Measurements from ENCODE around the gene DTNA.

Gene DTNA

GRCh38 chr18:34783501-34783900, 73.4 kb downstream of the DTNA start:
- no peak overlapping the region for H2AK5ac ChIP-seq (ENCODE audit: low read length, severe bottlenecking)
- H3K4me2 ChIP-seq (ENCODE audit: low read length, poor library complexity, severe bottlenecking): no peak overlapping the region
- H2AFZ ChIP-seq (ENCODE audit: low read depth, low read length): no peak overlapping the region
- no peaks in the 10 kb centered on the region for H3K9me3 ChIP-seq (ENCODE audit: control insufficient read depth, low read length)
- 65% methylated on average over 2 of the region's 3 CpGs for WGBS
- no peak overlapping the region for H2BK15ac ChIP-seq (ENCODE audit: low read depth, poor library complexity, severe bottlenecking)
- no peak for DNase-seq
- no peak overlapping the region for H3K27ac ChIP-seq (ENCODE audit: low read length, poor library complexity, severe bottlenecking)
- no peak overlapping the region for H3K18ac ChIP-seq (ENCODE audit: low read depth in 1 of 2, low read length in 2 of 2)
- peak overlapping the region; percentile 41 for H3K9ac ChIP-seq (ENCODE audit: low read length)
- peak overlapping the region in 1 of 2 experiments; percentile 36 for H3K4me3 ChIP-seq (ENCODE audit: insufficient read depth in 1 of 2, low read depth in 1 of 2, low read length in 2 of 2)
- H2BK5ac ChIP-seq (ENCODE audit: low read depth, low read length, poor library complexity, severe bottlenecking): no peak overlapping the region
- no peaks in the 10 kb centered on the region for H3K4me1 ChIP-seq (ENCODE audit: control insufficient read depth, insufficient read depth, low read depth, low read length)
- H3K36me3 ChIP-seq (ENCODE audit: control insufficient read depth in 1 of 2, insufficient read depth in 2 of 2, low read depth in 1 of 2, low read length in 2 of 2): no peaks in the 10 kb centered on the region
- no peak overlapping the region for H4K91ac ChIP-seq (ENCODE audit: low read length)
- H3K23ac ChIP-seq (ENCODE audit: low read length in 2 of 2): no peak overlapping the region
- H4K8ac ChIP-seq (ENCODE audit: low read length): no peak overlapping the region
- no peak overlapping the region for H2BK120ac ChIP-seq (ENCODE audit: low read depth, low read length)
- no peak overlapping the region for H3K4ac ChIP-seq (ENCODE audit: low read depth in 1 of 2, low read length in 2 of 2)
- no peak overlapping the region for H3K14ac ChIP-seq (ENCODE audit: low read length in 2 of 2)
- H3K79me1 ChIP-seq (replicated peaks; ENCODE audit: low read length, poor library complexity, severe bottlenecking): no peaks in the 10 kb centered on the region
- no peaks in the 10 kb centered on the region for H3K27me3 ChIP-seq (ENCODE audit: control insufficient read depth in 1 of 2, insufficient read depth in 1 of 2, low read length in 2 of 2)
- H2BK12ac ChIP-seq (ENCODE audit: low read length in 2 of 2): no peak overlapping the region

GRCh38 chr18:34786162-34786741, 76.2 kb downstream of the DTNA start:
- Histone ChIP-seq H3K79me1 (replicated peaks; ENCODE audit: low read length, poor library complexity, severe bottlenecking) (no peaks in the 10 kb centered on the region), H2AFZ (ENCODE audit: low read depth, low read length) (no peak overlapping the region), H2BK5ac (ENCODE audit: low read depth, low read length, poor library complexity, severe bottlenecking) (no peak overlapping the region), H3K27me3 (ENCODE audit: control insufficient read depth in 1 of 2, insufficient read depth in 1 of 2, low read length in 2 of 2) (no peaks in the 10 kb centered on the region), H2BK120ac (ENCODE audit: low read depth, low read length) (no peak overlapping the region), H3K4me3 (ENCODE audit: insufficient read depth in 1 of 2, low read depth in 1 of 2, low read length in 2 of 2) (no peak overlapping the region), H3K18ac (ENCODE audit: low read depth in 1 of 2, low read length in 2 of 2) (no peak overlapping the region), H2BK12ac (ENCODE audit: low read length in 2 of 2) (no peak overlapping the region), H3K9me3 (ENCODE audit: control insufficient read depth, low read length) (no peaks in the 10 kb centered on the region), H3K4me2 (ENCODE audit: low read length, poor library complexity, severe bottlenecking) (no peak overlapping the region), H3K36me3 (ENCODE audit: control insufficient read depth in 1 of 2, insufficient read depth in 2 of 2, low read depth in 1 of 2, low read length in 2 of 2) (no peaks in the 10 kb centered on the region), H4K91ac (ENCODE audit: low read length) (no peak overlapping the region), H2AK5ac (ENCODE audit: low read length, severe bottlenecking) (no peak overlapping the region), H3K23ac (ENCODE audit: low read length in 2 of 2) (no peak overlapping the region), H2BK15ac (ENCODE audit: low read depth, poor library complexity, severe bottlenecking) (no peak overlapping the region), H3K14ac (ENCODE audit: low read length in 2 of 2) (no peak overlapping the region), H3K4ac (ENCODE audit: low read depth in 1 of 2, low read length in 2 of 2) (no peak overlapping the region), H3K9ac (ENCODE audit: low read length) (no peak overlapping the region), H3K4me1 (ENCODE audit: control insufficient read depth, insufficient read depth, low read depth, low read length) (no peaks in the 10 kb centered on the region), H3K27ac (ENCODE audit: low read length, poor library complexity, severe bottlenecking) (no peak overlapping the region), H4K8ac (ENCODE audit: low read length) (no peak overlapping the region)
- DNase-seq: no peak
- WGBS: 88% methylated on average over 5 of the region's 6 CpGs

GRCh38 chr18:34787931-34788532, 77.9 kb downstream of the DTNA start:
- Histone ChIP-seq H2AFZ (ENCODE audit: low read depth, low read length) (no peak overlapping the region), H3K4me1 (ENCODE audit: control insufficient read depth, insufficient read depth, low read depth, low read length) (no peaks in the 10 kb centered on the region), H2BK12ac (ENCODE audit: low read length in 2 of 2) (no peak overlapping the region), H3K23ac (ENCODE audit: low read length in 2 of 2) (no peak overlapping the region), H2BK15ac (ENCODE audit: low read depth, poor library complexity, severe bottlenecking) (no peak overlapping the region), H2BK120ac (ENCODE audit: low read depth, low read length) (no peak overlapping the region), H3K4me2 (ENCODE audit: low read length, poor library complexity, severe bottlenecking) (no peak overlapping the region), H2AK5ac (ENCODE audit: low read length, severe bottlenecking) (no peak overlapping the region), H3K79me1 (replicated peaks; ENCODE audit: low read length, poor library complexity, severe bottlenecking) (no peaks in the 10 kb centered on the region), H3K27ac (ENCODE audit: low read length, poor library complexity, severe bottlenecking) (no peak overlapping the region), H3K27me3 (ENCODE audit: control insufficient read depth in 1 of 2, insufficient read depth in 1 of 2, low read length in 2 of 2) (no peaks in the 10 kb centered on the region), H3K14ac (ENCODE audit: low read length in 2 of 2) (no peak overlapping the region), H3K4ac (ENCODE audit: low read depth in 1 of 2, low read length in 2 of 2) (no peak overlapping the region), H3K9me3 (ENCODE audit: control insufficient read depth, low read length) (no peaks in the 10 kb centered on the region), H3K4me3 (ENCODE audit: insufficient read depth in 1 of 2, low read depth in 1 of 2, low read length in 2 of 2) (no peak overlapping the region), H3K36me3 (ENCODE audit: control insufficient read depth in 1 of 2, insufficient read depth in 2 of 2, low read depth in 1 of 2, low read length in 2 of 2) (peaks cover 0 to 13% of the 10 kb centered on the region in 2 experiments), H4K8ac (ENCODE audit: low read length) (no peak overlapping the region), H3K9ac (ENCODE audit: low read length) (no peak overlapping the region), H3K18ac (ENCODE audit: low read depth in 1 of 2, low read length in 2 of 2) (no peak overlapping the region), H2BK5ac (ENCODE audit: low read depth, low read length, poor library complexity, severe bottlenecking) (no peak overlapping the region), H4K91ac (ENCODE audit: low read length) (no peak overlapping the region)
- 3% methylated on average over 4 of the region's 7 CpGs for WGBS
- DNase-seq: peak; percentile 62

GRCh38 chr18:34789768-34790344, 79.8 kb downstream of the DTNA start:
- Histone ChIP-seq H2AFZ (ENCODE audit: low read depth, low read length) (no peak overlapping the region), H2BK120ac (ENCODE audit: low read depth, low read length) (no peak overlapping the region), H3K4me3 (ENCODE audit: insufficient read depth in 1 of 2, low read depth in 1 of 2, low read length in 2 of 2) (no peak overlapping the region), H4K91ac (ENCODE audit: low read length) (no peak overlapping the region), H3K4ac (ENCODE audit: low read depth in 1 of 2, low read length in 2 of 2) (no peak overlapping the region), H3K4me1 (ENCODE audit: control insufficient read depth, insufficient read depth, low read depth, low read length) (peaks cover 3% of the 10 kb centered on the region), H3K36me3 (ENCODE audit: control insufficient read depth in 1 of 2, insufficient read depth in 2 of 2, low read depth in 1 of 2, low read length in 2 of 2) (peaks cover 0 to 28% of the 10 kb centered on the region in 2 experiments), H2BK15ac (ENCODE audit: low read depth, poor library complexity, severe bottlenecking) (no peak overlapping the region), H3K9me3 (ENCODE audit: control insufficient read depth, low read length) (no peaks in the 10 kb centered on the region), H2BK12ac (ENCODE audit: low read length in 2 of 2) (no peak overlapping the region), H2AK5ac (ENCODE audit: low read length, severe bottlenecking) (no peak overlapping the region), H3K23ac (ENCODE audit: low read length in 2 of 2) (no peak overlapping the region), H3K18ac (ENCODE audit: low read depth in 1 of 2, low read length in 2 of 2) (no peak overlapping the region), H3K27me3 (ENCODE audit: control insufficient read depth in 1 of 2, insufficient read depth in 1 of 2, low read length in 2 of 2) (no peaks in the 10 kb centered on the region), H3K9ac (ENCODE audit: low read length) (no peak overlapping the region), H3K14ac (ENCODE audit: low read length in 2 of 2) (no peak overlapping the region), H3K4me2 (ENCODE audit: low read length, poor library complexity, severe bottlenecking) (no peak overlapping the region), H3K27ac (ENCODE audit: low read length, poor library complexity, severe bottlenecking) (no peak overlapping the region), H3K79me1 (replicated peaks; ENCODE audit: low read length, poor library complexity, severe bottlenecking) (no peaks in the 10 kb centered on the region), H2BK5ac (ENCODE audit: low read depth, low read length, poor library complexity, severe bottlenecking) (no peak overlapping the region), H4K8ac (ENCODE audit: low read length) (no peak overlapping the region)
- 71% methylated on average over 2 of the region's 2 CpGs for WGBS
- no peak for DNase-seq
